Measurements from ENCODE around the gene TNFRSF1A. TPM values are rescaled to one million over a fixed set of nuclear protein-coding genes. Genes with fewer than 3 reads are reported as not detected.
"Not testable (repeated sequence)": the region's sequence is repeated elsewhere in the genome, so short reads cannot be mapped to it uniquely, and the experiment has no call there.

TNFRSF1A gene
- total RNA-seq, 1 experiment from 2014 or later: 82.4 TPM

GRCh38 chr12:6345319-6346091 is 3.6 kb upstream of the TNFRSF1A start:
- in situ Hi-C loops (cut with HindIII; ENCODE audit: low pct_unique_long_range_greater_than_20kb, low sequenced_read_pairs): no loop called here
- DNase-seq (ENCODE audit: low read depth, low spot score): no peak

GRCh38 chr12:6344101-6344660 is 2.3 kb upstream of the TNFRSF1A start:
- in situ Hi-C loops (cut with HindIII; ENCODE audit: low pct_unique_long_range_greater_than_20kb, low sequenced_read_pairs); DNase-seq (ENCODE audit: low read depth, low spot score): not testable (repeated sequence)

GRCh38 chr12:6343518-6343917 is 1.6 kb upstream of the TNFRSF1A start:
- no peak for DNase-seq (ENCODE audit: low read depth, low spot score)
- in situ Hi-C loops (cut with HindIII; ENCODE audit: low pct_unique_long_range_greater_than_20kb, low sequenced_read_pairs): no loop called here

GRCh38 chr12:6342140-6342889 is 439 bp upstream of the TNFRSF1A start:
- in situ Hi-C loops (cut with HindIII; ENCODE audit: low pct_unique_long_range_greater_than_20kb, low sequenced_read_pairs): no loop called here
- no peak for DNase-seq (ENCODE audit: low read depth, low spot score)

- in situ Hi-C loops (cut with HindIII; ENCODE audit: low pct_unique_long_range_greater_than_20kb, low sequenced_read_pairs): no loop called here
- no peak for DNase-seq (ENCODE audit: low read depth, low spot score)
Measured at GRCh38 chr12:6340745-6341416, 995 bp downstream of the TNFRSF1A start.

- DNase-seq (ENCODE audit: low read depth, low spot score): no peak
- in situ Hi-C loops (cut with HindIII; ENCODE audit: low pct_unique_long_range_greater_than_20kb, low sequenced_read_pairs): no loop called here
Measured at GRCh38 chr12:6340032-6340638, 1.7 kb downstream of the TNFRSF1A start.

- in situ Hi-C loops (cut with HindIII; ENCODE audit: low pct_unique_long_range_greater_than_20kb, low sequenced_read_pairs): no loop called here
- DNase-seq (ENCODE audit: low read depth, low spot score): no peak
Measured at GRCh38 chr12:6338955-6339354, 2.9 kb downstream of the TNFRSF1A start.

- in situ Hi-C loops (cut with HindIII; ENCODE audit: low pct_unique_long_range_greater_than_20kb, low sequenced_read_pairs); DNase-seq (ENCODE audit: low read depth, low spot score): not testable (repeated sequence)
Measured at GRCh38 chr12:6338536-6338935, 3.3 kb downstream of the TNFRSF1A start.

- in situ Hi-C loops (cut with HindIII; ENCODE audit: low pct_unique_long_range_greater_than_20kb, low sequenced_read_pairs): no loop called here
- DNase-seq (ENCODE audit: low read depth, low spot score): no peak
Measured at GRCh38 chr12:6337958-6338433, 3.9 kb downstream of the TNFRSF1A start.

- no peak for DNase-seq (ENCODE audit: low read depth, low spot score)
- in situ Hi-C loops (cut with HindIII; ENCODE audit: low pct_unique_long_range_greater_than_20kb, low sequenced_read_pairs): no loop called here
Measured at GRCh38 chr12:6336889-6337853, 4.7 kb downstream of the TNFRSF1A start.

- in situ Hi-C loops (cut with HindIII; ENCODE audit: low pct_unique_long_range_greater_than_20kb, low sequenced_read_pairs): no loop called here
- peak; percentile 97 for DNase-seq (ENCODE audit: low read depth, low spot score)
Measured at GRCh38 chr12:6336079-6336888, 5.6 kb downstream of the TNFRSF1A start.

GRCh38 chr12:6335451-6336078 is 6.3 kb downstream of the TNFRSF1A start:
- in situ Hi-C loops (cut with HindIII; ENCODE audit: low pct_unique_long_range_greater_than_20kb, low sequenced_read_pairs): no loop called here

GRCh38 chr12:6334940-6335450 is 6.9 kb downstream of the TNFRSF1A start:
- in situ Hi-C loops (cut with HindIII; ENCODE audit: low pct_unique_long_range_greater_than_20kb, low sequenced_read_pairs): no loop called here
- DNase-seq (ENCODE audit: low read depth, low spot score): no peak

More at GRCh38 chr12:6335451-6336078, 6.3 kb downstream of the TNFRSF1A start:
- peak; percentile 70 for DNase-seq (ENCODE audit: low read depth, low spot score)

- in situ Hi-C loops (cut with HindIII; ENCODE audit: low pct_unique_long_range_greater_than_20kb, low sequenced_read_pairs): no loop called here
- no peak for DNase-seq (ENCODE audit: low read depth, low spot score)
Measured at GRCh38 chr12:6334359-6334758, 7.5 kb downstream of the TNFRSF1A start.

- peak; percentile 35 for DNase-seq (ENCODE audit: low read depth, low spot score)
- in situ Hi-C loops (cut with HindIII; ENCODE audit: low pct_unique_long_range_greater_than_20kb, low sequenced_read_pairs): no loop called here
Measured at GRCh38 chr12:6333566-6333965, 8.3 kb downstream of the TNFRSF1A start.
